Fibroblast of upper back skin (primary cell): ENCODE measurements around the gene CD300C.
"Not testable (repeated sequence)": the region's sequence is repeated elsewhere in the genome, so short reads cannot be mapped to it uniquely, and the experiment has no call there.

Experiments used
- DNase-seq: peaks from one replicate; pipeline ENCODE4 v3.0.0-alpha.2; 2013

Gene CD300C

DNA sequence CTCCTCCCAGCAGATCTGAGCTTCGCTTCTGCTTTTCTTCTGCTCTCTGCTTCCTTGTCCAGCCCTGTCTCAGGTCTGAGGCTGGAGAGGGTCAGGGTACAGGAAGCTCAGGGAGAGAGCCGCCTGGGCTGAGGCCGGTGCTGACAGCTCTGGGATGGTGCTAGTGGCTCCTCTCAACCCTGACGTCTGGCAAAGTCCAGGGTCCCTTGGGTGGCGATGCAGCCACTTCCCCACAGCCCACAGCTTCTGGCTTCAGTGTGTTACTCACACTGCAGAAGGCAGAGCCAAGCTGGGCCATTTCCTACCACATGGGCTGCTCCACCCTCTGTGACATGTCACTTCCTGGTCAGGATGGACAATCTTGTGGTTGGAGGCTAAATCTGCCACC lies at the start of gene CD300C:
Gene CD300C (minus strand): TSS at position 273 of the 388 bp plus-strand sequence. CDS start 333 bp downstream, outside the sequence.
- DNase-seq = no peak

DNA sequence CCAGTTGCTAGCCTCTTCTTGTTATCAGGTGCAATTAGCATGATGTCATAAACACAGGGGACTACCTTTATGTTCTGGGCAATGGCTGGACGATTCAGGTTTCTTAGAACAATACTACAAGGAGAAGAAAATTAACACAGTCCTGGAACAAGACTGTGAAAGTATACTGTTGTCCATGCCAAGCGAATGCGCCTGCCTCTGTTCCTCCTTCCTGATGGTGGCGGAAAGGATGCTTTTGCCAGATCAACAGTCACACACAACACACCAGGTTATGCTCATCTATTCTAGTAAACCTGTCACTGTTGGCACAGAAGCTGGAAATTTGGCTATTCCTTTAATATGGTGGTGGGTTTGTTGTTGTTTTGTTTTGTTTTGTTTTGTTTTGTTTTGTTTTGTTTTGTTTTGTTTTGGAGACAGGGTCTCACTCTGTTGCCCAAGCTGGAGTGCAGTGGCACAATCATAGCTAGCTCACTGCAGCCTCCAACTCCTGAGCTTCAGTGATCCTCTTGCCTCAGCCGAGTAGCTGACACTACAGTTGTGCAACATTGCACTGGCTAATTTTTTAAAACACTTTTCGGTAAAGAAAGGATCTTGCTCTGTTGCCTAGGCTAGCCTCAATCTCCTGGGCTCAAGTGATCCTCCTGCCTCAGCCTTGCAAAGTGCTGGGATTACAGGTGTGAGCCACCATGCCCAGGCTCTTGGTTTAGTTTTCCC lies 49.3 kb upstream of the CD300C start:
- DNase-seq = no peak

DNA sequence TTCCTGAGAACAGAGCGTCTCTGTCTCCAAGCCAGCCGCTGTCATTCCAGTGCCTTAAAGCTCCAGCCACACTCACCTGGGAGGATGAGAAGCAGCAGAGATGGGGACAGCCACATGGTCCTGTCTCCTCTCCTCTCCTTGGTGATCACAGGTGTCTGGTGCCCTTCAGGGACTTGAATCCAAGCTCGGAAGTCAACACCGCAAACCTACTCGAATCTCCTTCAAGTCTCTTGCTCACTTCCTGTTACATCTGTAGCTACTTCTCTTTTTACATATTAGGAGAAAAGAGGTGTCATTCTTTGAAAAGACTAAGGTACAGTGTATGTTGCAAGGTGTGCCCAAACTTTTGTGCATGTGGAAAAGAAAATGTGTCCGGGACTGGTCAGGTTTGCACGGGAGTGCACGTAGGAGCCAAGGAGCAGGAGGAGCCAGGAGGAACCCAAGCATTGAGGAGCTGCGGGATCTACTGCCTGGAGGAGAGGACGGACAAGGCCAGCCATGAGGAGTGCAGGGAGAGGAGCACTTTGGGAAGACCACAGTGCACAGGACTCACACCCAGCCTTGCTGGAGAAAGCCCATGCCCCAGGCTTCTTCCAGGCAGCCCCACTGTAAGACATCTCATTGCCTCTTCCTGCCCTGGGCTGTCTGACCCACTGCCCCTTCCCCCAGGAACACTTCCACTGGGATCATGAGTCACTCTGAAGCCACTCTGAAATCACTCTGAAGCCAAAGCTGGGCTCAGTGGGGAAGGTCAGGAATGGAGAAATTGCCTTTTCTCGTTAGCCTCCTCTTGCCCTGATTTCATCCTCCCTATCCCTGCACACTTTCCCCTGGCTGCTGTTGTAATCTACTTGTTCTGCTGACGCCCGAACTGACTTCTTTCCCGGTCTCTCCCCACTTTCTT lies 46.4 kb upstream of the CD300C start, which contains the start of gene CD300LD:
Gene CD300LD (minus strand): TSS at position 197 of the 904 bp plus-strand sequence. CDS start 81 bp downstream, at position 116.
- peak; percentile 8 for DNase-seq

DNA sequence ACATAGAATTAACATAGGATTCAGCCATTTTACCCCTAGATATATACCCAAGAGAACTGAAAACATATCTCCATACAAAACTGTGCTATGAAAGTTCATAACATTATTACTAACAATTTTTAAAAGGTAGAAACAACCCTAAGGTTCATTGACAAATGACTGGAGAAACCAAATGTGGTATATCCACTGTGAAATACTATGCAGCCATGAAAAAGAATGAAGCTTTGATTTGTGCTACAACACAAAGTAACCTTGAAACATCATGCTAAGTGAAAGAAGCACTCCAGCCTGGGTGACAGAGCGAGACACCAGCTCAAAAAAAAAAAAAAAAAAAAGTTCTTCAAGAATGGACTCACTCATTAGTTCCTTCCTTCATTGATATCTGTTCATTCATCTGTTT lies 45.6 kb upstream of the CD300C start:
- DNase-seq = no peak

DNA sequence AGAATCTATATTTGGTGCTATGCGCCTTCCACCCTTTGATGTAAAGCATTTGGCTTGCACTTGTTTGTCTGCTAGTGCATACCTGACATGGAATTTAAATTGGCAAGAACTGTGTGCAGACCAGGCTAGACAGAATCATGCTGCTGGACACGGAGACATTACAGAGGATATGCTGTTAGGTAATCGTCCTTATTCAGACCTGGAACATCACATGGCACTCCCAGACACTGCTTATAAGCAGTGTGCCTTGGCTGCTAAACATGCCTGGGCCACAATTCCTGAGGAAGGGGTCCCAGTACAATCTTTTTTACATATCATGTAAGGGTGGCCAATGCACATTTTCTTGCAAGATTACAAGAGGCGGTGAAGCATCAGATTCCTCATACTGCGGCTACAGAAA lies 39.8 kb upstream of the CD300C start:
- DNase-seq = no peak

DNA sequence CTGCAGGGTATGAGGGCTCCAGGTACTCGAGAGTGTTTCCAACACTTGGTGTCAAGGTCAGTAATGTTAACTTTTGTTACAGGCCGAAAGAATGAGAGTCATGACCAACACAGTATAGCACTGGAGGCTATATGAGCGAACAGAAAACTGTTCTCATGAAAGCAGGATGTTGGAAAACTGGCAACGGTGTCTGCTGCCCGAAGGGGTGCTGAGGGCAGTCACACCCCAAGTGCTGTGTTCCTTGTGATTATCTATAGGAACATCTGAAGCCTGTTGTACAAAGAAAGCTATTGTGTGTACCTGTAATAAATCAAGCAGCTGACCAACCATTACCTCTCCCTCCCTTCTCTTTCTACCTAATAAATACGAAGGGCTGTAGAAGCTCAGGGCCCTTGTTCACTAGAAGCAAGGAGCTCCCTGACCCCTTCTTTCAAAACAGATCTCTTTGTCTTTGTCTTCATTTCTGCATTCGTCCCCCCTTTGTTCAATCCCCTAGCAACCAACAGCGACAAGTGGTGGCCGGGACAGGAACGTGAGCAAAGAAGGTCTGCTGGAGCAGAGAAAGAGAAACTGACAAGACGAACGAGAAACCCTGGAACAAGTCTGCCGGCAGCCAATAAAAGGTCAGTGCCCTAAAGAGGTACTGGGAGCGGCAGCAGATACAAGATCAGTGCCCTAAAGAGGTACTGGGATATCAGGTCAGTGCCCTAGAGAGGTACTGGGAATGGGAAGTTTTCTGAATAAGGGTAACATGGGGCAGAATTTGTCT lies 38.6 kb upstream of the CD300C start:
- no peak for DNase-seq

DNA sequence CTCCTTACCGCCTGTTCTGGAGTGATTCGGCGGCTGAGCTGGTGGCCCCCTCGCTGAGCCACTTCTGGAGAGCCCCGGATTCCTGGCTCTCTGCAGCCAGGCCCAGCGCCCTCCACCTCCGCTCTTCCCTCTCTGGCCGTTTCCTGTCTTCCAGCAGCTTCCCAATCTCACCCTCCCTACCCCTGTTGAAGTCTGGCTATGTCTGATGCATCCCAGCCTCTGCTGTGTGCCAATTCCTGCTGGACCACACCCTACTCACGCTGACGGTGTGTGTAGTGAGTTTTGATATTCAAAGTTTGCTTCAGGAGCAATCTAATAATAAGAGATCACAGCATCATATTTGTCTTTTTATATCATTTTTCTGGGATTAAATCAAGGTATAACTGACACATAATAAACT lies 36.7 kb upstream of the CD300C start:
- DNase-seq = no peak

DNA sequence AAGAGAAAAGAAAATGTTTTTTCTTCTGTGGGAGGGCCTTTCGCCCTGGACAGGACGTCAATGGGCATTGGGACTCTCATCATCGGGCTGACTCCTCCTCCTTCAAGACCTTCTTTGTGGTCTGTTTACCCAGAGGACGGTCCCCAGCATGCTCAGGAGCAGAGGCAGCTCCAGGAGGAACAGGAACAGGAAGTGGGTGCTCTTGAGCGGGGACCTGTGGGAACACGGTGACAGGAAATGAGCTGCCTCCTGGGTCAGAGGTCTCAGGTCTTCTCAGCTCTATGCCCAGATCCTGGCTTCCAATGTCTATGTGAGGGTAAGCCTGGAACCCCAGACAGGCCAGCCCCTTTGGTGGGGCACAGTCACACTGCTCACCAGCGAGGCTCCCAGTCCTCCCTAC lies 34.0 kb upstream of the CD300C start:
- no peak for DNase-seq

DNA sequence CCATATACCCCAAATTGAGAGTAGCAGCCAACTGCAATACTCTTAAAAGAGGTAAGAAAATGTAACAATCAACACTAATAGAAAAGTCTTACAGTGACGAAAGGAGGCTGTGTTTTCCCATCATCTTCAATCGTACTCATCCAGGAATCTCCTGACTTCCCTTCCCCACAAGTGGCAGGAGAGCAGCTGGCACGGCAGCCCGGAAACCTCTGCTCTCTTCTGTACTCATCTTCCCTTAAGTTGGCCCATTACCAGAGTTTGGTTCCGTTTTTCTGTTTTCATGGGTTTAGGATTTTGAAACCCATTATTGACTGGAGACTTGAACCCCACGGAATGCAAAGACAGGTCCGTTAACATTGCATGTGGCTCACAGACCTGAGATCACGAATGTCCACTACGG lies 33.1 kb upstream of the CD300C start:
- no peak for DNase-seq

DNA sequence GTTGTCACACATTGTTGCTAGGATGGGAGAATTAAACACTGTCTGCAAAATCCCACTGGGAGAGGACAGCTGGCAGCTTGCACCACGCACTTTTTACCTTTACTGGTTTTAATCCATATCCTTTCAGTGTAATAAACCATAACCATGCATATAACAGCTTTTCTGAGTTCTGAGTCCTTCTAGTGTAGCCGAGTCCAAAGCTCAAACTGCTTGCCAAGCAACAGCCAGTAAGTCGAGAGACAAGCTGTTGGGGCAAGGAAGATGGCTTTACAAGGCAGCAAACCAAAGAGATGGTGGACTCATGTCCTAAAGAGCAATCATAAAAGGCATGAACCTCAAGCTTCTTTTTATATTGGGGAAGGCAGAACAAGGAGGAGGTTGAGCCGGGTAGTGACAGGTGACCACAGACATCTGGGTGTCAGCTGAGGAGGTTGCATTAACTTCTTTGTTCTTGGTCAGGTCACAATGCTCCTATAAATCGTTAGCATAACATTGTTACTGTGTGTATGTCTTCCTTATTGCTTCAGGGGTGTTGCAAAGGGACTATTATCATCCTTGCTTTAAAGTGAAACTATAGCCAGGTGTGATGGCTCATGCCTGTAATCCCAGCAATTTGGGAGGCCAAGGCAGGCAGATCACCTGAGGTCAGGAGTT lies 28.7 kb upstream of the CD300C start:
- DNase-seq = no peak

DNA sequence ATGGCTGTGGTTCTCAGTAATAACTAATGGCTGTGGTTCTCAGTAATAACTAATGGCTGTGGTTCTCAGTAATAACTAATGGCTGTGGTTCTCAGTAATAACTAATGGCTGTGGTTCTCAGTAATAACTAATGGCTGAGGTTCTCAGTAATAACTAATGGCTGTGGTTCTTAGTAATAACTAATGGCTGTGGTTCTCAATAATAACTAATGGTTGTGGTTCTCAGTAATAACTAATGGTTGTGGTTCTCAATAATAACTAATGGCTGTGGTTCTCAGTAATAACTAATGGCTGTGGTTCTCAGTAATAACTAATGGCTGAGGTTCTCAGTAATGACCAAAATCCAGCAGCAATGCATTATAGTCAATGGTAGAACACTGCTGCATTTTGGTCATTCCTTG lies 27.7 kb upstream of the CD300C start:
- not testable (repeated sequence) for DNase-seq

DNA sequence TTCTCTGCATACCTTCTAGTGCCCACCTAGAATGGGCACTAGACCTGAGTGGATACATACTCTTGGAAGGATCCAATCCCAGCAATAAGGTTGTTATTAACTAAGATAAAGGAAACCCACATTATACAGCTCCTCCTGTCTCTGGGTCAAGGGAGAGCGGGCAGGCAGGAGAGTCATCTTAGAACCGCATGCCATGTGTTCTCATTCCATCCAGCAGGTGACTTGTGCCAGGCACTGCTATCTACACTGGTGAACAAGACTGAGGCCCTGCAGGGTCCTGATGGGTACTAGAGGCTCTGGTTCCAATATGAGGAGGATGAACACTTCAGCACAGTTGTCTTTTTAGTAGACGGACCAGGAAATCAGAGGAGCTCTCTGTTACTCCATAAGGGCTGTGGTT lies 27.3 kb upstream of the CD300C start:
- no peak for DNase-seq

DNA sequence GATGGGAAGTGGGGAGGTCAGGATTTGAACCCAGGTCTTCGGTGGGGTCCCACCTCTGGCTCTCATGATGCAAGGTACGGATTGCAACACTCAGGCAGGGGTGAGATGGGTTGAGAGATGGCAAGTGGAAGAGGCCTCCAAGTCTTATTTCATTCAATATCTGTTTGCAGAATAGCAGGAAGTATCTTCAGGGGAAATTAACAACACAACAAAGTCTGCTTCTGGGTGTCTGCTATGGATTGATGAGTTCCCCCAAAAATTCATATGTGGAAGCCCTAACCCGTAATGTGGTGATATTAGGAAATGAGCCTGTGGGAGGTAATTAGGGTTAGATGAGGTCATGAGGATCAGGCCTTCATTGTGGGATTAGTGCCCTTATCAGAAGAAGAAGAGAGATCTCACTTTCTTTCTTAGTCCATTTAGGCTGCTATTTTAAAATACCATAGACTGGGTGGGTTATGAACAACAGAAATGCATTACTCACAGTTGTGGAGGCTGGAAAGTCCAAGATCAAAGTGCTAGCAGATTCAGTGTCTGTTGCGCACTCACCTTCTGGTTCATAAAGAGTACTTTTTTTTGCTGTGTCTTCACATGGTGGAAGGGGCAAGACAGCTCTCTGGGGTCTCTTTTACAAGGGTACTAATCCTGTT lies 25.8 kb upstream of the CD300C start:
- DNase-seq = no peak

DNA sequence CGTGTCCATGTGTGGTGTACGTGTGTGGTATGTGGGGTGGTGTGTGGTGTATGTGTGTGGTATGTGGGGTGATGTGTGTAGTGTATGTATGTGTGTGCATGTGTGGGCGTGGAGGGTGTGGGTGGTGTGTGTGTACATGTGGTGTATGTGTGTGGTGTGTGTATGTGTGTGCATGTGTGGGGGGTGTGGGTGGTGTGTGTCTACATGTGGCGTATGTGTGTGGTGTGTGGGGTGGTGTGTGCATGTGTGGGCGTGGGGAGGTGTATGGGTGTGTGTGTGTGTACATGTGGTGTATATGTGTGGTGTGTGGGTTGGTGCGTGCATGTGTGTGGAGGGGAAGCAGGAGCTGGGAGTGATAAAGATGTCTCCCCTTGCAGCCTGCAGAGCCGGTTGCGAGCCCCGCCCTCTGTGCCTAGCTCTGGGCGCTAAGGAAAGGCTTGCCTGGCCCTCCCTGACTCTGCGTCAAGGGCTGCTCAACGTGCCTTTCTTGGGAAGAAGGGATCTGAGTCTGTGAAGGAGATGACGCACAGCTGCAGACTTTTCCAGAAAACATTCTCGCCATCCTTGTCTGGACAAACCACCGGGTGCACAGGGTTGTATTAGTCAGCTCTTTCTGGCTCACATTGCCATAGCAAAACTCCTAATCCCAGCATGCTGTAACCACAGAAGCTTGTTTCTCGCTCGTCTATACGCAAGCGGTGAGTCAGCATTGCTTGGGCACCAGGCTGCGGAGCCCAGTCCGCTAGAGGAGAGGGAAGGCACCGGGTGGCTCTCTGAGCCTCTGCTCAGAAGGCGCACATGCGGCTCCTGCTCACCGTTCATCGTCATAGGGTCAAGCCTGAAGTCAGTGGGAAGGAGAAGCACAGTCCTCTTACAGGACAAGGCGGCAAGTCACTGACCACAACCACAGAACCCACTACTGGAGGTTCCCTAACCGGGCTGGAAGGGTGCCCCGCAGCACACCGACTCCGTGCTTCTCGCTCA lies 23.4 kb upstream of the CD300C start:
- DNase-seq = peak; percentile 93

DNA sequence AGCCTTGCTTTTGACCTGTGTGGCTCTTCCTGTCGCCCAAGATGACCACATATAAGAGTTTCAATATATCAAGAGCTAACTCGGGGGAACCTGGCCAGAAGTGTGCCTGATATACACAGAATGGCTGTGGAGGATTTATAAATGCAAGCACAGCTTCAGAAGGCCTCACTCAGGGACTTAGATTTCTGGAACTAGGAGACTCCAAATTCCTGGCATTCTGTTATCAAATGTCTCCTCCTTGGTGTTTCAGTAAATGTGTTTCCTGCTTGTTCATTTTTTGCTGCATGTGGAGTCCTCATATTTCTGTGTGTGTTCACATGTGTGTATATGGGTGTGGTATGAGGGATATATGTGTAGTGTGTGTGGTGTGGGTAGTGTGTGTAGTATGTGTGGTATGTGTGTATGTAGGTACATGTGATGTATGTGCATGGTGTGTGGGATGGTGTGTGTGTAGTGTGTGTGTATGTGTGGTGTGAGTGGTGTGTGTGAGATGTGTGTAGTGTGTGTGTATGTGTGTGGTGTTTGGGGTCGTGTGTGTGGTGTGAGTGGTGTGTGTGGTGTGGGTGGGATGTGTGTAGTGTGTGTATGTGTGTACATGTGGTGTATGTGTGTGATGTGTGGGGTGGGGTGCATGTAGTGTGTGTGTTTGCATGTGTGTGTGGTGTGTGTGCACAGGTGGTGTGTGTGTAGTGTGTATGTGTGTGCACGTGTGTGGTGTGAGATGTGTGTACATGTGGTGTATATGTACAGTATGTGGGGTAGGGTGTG lies 22.4 kb upstream of the CD300C start:
- DNase-seq = peak; percentile 40

DNA sequence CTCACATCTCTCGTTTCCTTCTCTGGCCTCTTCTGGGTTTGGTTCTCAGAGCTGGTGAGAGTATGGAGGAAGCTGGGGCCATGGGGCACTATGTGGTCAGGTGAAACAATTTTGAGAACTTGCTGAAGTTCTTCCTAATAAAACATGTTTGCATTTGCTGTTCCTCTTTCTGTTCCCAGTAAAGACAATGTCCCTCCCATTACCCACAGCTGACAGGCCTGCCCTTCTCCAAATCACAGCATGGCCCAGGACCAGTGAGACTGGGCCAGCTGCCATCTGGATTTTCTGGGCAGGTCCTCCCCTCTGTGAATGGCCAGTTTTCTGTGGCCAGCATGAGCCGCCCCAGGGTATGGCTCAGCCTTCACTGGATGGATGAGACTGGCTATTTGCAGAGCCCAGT lies 21.5 kb upstream of the CD300C start, which contains the start of gene CD300H:
Gene CD300H (minus strand): TSS at position 113 of the 400 bp plus-strand sequence.
- no peak for DNase-seq

DNA sequence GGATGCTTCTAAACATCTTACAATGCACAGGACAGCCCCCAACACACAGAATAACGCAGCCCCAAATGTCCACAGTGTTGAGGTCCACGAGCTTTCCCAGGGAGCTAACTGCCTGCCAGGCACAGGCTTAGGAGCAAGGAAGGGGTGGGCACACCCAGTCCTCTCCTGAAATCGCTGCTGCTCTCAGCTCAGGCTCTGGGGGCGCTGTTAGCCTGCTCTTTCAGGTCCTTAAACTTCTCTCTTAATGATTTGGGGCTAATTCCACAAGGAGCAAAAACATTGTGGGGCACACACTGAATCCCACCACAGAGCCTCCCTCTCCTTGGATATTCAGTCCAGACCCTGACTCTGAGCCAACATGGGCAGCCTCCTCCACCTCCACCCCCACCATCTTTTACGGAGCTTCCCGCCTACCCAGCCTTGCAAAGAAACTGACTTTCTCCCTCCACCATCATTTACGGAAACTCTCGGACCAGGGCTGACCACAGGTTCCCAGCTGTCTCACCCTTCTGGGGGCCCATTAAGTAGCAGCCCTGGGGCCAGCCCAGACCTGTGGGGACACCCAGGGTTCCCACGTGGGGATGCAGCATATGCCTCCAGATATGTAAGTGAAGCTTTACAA lies 20.3 kb upstream of the CD300C start:
- DNase-seq = peak; percentile 13

DNA sequence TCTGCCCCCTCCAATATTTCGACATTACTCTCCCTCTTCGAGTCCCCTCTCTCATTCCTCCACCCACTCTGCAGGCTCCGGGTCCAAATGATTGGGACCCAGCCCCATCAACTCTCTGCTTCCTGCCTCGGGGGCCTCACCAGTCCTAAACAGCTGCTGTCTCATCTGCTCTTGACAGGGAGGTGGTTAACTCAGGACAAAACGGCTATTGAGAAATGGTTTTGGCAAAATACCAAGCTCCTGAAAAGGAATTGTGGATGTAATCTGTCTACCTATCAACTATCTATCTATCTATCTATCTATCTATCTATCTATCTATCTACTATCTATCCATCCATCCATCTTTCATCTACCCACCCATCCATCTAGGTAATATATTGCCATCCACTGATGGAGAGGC lies 19.2 kb upstream of the CD300C start:
- no peak for DNase-seq

DNA sequence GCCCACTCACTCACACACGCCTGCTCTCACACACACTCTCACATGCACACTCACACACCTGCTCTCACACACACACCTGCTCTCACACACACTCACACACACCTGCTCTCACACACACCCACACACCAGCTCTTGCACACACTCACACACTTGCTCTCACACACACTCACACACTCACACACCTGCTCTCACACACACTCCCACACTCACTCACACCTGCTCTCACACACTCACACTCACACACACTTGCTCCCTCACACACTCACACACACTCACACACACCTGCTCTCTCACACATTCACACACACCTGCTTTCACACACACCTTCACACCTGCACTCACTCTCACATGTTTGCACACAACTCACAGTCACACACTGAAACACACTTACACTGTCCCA lies 17.4 kb upstream of the CD300C start:
- no peak for DNase-seq

DNA sequence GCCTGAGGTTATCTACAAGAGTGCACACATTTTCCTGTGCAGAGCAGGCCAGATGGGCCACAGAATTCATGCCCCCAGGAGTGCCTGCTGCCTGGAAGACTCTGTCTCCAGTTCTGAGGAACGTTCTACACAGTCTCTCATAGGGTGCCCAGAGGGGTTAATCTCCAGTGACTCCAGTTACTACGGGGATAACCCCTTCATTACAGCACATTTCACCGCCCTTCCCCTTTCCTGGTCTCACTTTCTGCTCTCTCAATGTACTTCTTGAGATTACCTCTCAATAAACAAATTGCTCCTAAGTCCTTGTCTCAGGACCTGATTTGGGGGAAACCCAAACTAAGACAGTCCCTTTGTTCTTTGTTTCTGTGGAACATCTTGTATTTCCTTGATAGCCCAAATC lies 15.7 kb upstream of the CD300C start:
- no peak for DNase-seq
